ENCODE data around the gene CLUH. TPM values are rescaled to one million over a fixed set of nuclear protein-coding genes. Genes with fewer than 3 reads are reported as not detected.
"Not testable (repeated sequence)": the region's sequence is repeated elsewhere in the genome, so short reads cannot be mapped to it uniquely, and the experiment has no call there.

The CLUH gene
- total RNA-seq, 2 donors from 2014 or later, result 55.2 to 68.6 TPM

DNA sequence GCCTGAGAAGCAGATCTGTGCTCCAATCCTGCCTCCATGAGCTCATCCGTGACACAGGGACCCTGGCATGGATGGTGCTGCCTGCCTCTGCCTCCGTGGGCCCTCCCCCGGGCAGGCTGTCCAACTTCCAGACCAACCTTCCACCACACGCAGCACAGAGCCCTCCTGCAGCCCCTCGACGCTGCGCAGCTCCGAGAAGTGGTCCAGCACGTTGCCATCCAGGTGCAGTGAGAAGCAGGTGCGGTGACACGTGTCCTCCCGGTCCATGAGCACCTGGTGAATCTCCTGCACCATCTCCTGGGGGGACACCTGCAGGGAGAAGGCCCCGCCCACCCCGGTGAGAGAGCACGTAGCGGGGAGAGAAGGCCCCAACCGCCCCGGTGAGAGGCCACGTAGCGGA lies 8.4 kb downstream of the CLUH start:
- ATAC-seq (no peak), DNase-seq (no peak)
- Mint-ChIP-seq H3K4me1 (peaks cover 10% of the 10 kb centered on the region), H3K4me3 (no peak overlapping the region), H3K27me3 (no peaks in the 10 kb centered on the region), H3K27ac (no peak overlapping the region), H3K36me3 (ENCODE audit: low read depth) (no peaks in the 10 kb centered on the region)
- H3K9me3 ChIP-seq (ENCODE audit: control insufficient read depth, low read length, poor library complexity, severe bottlenecking), result no peaks in the 10 kb centered on the region

DNA sequence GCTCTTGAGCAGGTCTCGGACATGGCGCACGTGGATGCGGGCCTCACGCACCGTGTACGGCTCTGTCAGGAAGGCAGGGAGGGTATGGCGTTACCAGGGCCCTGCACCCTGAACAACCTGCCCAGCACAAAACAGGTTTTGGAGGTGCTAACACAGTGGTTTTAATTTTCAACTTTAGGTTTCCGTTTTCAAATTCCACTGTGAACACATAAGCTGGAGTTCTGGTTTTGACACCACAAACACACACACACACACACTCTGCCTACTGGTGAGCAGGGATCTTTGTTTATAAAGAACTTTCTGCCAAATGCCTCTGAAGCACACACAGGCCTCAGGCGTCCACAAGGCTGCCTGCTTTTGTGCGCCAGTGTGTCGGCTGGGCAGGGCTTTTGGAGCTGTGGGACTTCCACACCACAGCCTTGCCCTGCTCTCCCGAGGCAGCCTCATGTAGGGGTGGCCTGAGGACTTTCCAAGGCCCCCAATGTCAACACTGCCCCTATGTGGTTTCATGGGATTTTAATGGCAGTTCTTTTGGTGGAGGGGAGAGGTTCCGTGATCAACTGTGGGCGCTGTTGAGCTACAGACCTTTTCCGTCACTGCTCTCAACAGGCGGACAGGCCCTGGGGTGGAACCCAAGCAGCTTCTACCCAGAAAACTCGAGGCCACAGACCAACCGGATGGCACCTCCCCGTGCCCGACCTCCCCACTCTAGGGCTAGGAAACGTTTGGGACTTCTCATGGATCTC lies 9.4 kb downstream of the CLUH start:
- H3K27me3 Mint-ChIP-seq, result no peaks in the 10 kb centered on the region
- H3K4me1 Mint-ChIP-seq, result peaks cover 8% of the 10 kb centered on the region
- DNase-seq (no peak), ATAC-seq (no peak)
- no peaks in the 10 kb centered on the region for H3K9me3 ChIP-seq (ENCODE audit: control insufficient read depth, low read length, poor library complexity, severe bottlenecking)
- no peak overlapping the region for H3K4me3 Mint-ChIP-seq
- no peaks in the 10 kb centered on the region for H3K36me3 Mint-ChIP-seq (ENCODE audit: low read depth)
- H3K27ac Mint-ChIP-seq, result no peak overlapping the region

DNA sequence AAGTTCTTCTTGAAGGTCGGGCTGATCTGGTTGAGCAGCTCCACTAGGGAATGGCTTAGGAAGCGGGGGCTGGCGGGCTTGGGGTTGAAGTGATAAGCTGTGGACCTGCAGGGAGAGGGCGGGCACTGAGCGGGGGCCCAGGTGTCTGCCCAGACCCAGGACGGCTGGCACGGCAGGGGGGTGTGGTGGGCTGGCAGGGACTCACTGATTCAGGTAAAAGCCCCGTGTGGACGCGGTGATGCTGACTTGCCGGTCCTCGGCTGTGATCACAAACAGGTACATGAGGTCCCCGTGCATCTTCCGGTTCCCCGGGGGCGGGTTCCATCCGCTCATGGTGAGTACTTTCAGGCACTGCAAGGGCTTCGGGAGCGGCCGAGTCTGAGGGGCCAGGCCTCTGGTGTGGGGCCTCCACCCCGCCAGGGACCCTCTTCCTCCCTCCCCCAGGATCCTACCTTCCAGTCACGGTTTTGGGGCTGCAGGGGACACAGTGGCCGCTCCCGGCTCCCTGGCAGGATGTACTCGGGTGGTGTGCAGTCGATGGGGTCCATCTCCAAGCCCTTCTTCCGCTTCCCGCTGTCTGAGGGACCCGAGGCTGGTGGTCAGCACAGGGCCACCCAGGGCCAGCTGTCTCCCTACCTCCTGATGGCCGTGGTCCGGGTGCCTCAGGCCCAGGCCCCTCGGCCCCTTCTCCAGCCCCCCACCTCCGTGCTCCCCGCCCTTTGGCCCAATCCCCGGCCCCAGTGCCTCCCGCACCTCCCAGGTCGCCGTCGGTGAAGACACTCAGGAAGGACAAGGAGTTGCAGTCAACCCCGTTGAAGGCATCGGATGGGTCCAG lies 10.2 kb downstream of the CLUH start:
- Mint-ChIP-seq H3K27ac (no peak overlapping the region), H3K36me3 (ENCODE audit: low read depth) (no peaks in the 10 kb centered on the region), H3K4me3 (no peak overlapping the region), H3K27me3 (no peaks in the 10 kb centered on the region), H3K4me1 (peaks cover 8% of the 10 kb centered on the region)
- ATAC-seq (no peak), DNase-seq (no peak)
- no peaks in the 10 kb centered on the region for H3K9me3 ChIP-seq (ENCODE audit: control insufficient read depth, low read length, poor library complexity, severe bottlenecking)

DNA sequence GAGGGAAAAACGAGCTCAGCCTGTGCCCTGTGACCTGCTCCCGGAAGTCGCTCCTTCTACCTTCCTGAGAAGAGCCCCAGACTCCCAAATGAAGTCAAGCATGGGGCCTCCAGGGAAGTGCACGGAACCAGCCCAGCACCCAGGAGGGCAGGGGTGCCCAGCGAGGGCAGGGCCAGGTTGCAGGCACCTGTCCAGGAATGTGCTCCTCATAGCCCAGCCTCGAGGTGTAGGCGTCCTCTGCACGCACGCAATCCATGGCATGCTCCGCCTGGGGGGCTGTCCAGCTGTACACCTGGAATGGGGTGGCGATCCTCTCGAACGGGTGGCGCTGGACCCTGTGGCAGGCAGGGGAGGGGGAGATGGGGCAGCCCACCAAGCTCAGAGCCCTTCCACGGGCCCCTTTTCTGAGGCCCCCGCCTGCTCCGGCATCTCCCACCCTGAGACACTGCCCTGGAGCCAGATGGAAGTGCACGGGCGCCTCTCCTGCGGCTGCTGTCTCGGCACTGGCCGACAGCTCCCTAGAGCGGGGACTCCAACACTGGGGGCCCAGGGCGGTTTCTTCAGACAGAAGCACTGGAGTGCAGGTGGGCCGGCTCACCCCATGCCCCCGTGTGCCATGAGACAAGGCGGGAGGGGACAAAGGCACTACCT lies 10.9 kb downstream of the CLUH start:
- Mint-ChIP-seq H3K27ac (no peak overlapping the region), H3K4me1 (peaks cover 6% of the 10 kb centered on the region), H3K4me3 (no peak overlapping the region), H3K27me3 (no peaks in the 10 kb centered on the region), H3K36me3 (ENCODE audit: low read depth) (no peaks in the 10 kb centered on the region)
- ATAC-seq (no peak), DNase-seq (no peak)
- H3K9me3 ChIP-seq (ENCODE audit: control insufficient read depth, low read length, poor library complexity, severe bottlenecking), result no peaks in the 10 kb centered on the region

DNA sequence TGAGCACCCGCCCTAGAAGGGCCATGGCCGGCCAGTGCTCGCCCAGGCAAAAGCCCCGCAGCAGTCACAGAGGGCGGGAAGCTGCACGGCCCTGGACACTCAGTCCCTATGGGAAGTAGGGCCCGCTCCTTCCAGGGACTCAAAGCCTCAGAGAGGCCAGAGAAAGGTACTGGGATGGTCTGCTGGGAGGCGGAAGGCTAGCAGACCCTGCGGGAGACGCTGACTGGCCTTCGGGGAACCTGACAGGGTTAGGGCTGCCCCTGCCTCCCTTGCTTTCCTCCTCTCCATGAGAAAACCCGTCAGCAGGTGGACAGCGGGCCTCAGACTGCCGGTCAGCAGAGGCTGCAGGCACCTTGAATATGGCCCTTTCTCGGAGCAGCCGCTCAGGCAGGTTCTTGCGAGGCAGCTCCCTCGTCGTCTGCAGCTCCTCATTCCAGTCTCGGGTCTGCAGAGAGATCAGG lies 11.5 kb downstream of the CLUH start:
- no peak overlapping the region for H3K4me3 Mint-ChIP-seq
- H3K27me3 Mint-ChIP-seq, result no peaks in the 10 kb centered on the region
- no peaks in the 10 kb centered on the region for H3K9me3 ChIP-seq (ENCODE audit: control insufficient read depth, low read length, poor library complexity, severe bottlenecking)
- H3K36me3 Mint-ChIP-seq (ENCODE audit: low read depth), result no peaks in the 10 kb centered on the region
- no peak for DNase-seq
- H3K4me1 Mint-ChIP-seq, result peaks cover 2% of the 10 kb centered on the region
- H3K27ac Mint-ChIP-seq, result no peak overlapping the region
- no peak for ATAC-seq

DNA sequence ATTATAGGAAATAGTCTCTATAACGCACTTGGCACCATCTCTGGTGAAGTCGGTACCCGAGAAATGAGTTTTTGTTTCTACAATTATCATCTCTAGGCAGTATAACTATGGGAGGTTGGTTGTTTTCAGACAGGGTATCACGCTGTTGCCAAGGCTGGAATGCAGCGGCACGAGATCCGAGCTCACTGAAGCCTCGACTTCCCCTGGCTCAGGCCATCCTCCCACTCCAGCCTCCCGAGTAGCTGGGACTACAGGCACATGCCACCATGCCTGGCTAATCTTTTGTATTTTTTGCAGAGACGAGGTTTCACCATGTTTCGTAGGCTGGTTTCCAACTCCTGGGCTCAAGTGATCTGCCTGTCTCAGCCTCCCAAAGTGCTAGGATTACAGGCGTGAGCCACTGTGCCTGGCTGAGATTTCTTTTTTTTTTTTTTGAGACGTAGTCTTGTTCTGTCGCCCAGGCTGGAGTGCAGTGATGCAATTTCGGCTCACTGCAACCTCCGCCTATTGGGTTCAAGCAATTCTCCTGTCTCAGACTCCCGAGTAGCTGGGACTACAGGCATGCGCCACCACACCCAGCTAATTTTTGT lies 12.3 kb downstream of the CLUH start:
- H3K27ac Mint-ChIP-seq; ATAC-seq; H3K36me3 Mint-ChIP-seq (ENCODE audit: low read depth); DNase-seq; H3K9me3 ChIP-seq (ENCODE audit: control insufficient read depth, low read length, poor library complexity, severe bottlenecking); H3K27me3 Mint-ChIP-seq; H3K4me1 Mint-ChIP-seq; H3K4me3 Mint-ChIP-seq: not testable (repeated sequence)

DNA sequence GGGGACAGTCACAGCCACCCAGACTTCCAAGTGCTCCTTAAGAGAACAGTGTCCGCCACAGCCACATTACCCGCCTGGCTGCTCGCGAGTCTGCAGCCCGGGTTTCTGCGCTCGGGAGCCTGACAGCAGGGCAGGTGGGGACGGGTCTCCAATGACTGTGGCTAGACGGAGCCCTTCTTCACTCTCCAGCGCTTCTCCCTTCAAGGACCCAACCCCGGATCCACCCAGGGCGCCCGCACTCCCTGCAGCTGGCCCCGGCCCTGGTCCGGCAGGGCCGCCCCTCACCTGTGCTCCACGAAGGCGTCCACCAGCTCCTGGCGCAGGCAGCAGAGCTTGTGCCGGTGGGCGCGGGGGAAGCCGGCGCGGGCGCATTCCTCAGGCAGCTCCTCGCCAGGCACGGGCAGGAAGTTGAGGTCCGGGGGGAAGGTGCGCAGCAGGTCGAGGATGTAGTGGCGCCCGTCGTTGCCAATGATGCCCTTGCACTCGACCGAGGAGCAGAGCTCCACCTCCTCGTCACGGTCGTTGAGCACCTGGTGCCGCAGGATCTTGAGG lies 13.9 kb downstream of the CLUH start:
- Mint-ChIP-seq H3K36me3 (ENCODE audit: low read depth) (no peaks in the 10 kb centered on the region), H3K27ac (no peak overlapping the region), H3K4me3 (no peak overlapping the region), H3K4me1 (no peaks in the 10 kb centered on the region), H3K27me3 (no peaks in the 10 kb centered on the region)
- ATAC-seq, result no peak
- H3K9me3 ChIP-seq (ENCODE audit: control insufficient read depth, low read length, poor library complexity, severe bottlenecking), result no peaks in the 10 kb centered on the region
- peak in 1 of 3 donors; percentile 3 for DNase-seq

DNA sequence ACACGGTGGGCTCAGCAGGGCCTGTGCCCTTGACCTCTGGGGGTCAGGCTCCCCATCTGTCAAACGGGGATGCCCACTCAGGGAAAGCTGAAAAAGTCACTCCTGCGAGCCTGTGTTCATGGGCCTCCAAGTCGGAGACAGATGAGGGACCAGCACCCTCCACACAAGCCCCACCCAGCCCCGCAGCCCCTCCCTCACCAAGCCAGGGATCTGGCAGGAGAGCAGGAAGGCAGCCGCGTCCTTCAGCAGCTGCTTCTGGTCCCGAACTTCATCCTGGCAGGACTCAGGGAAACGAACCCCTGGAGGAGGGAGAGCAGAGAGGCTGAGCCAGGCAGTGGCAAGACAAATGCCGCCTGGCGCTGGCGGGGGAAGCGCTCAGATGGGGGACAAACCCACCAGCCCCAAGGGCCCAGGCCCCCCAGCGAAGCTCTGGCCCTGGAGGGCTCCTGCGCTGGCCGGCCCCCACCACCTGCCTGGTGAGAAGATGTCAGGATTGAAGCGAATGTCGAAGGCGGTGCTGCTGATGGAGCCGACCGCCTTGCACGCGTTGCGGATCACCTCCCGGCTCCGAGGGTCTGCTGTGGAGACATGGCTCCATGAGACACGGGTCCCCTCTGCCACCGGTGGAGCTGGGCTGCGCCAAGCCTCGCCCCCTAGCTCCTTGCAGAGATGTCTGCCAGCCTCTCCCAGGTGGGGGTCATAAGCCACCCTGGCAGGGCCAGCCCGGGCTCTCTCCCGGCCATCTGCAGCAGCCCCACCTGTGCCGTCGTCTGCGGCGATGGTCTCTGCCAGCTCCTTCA lies 15.4 kb downstream of the CLUH start:
- H3K4me3 Mint-ChIP-seq, result no peak overlapping the region
- no peak overlapping the region for H3K27ac Mint-ChIP-seq
- H3K27me3 Mint-ChIP-seq, result no peaks in the 10 kb centered on the region
- no peaks in the 10 kb centered on the region for H3K4me1 Mint-ChIP-seq
- DNase-seq, result no peak
- no peaks in the 10 kb centered on the region for H3K9me3 ChIP-seq (ENCODE audit: control insufficient read depth, low read length, poor library complexity, severe bottlenecking)
- no peaks in the 10 kb centered on the region for H3K36me3 Mint-ChIP-seq (ENCODE audit: low read depth)
- no peak for ATAC-seq

DNA sequence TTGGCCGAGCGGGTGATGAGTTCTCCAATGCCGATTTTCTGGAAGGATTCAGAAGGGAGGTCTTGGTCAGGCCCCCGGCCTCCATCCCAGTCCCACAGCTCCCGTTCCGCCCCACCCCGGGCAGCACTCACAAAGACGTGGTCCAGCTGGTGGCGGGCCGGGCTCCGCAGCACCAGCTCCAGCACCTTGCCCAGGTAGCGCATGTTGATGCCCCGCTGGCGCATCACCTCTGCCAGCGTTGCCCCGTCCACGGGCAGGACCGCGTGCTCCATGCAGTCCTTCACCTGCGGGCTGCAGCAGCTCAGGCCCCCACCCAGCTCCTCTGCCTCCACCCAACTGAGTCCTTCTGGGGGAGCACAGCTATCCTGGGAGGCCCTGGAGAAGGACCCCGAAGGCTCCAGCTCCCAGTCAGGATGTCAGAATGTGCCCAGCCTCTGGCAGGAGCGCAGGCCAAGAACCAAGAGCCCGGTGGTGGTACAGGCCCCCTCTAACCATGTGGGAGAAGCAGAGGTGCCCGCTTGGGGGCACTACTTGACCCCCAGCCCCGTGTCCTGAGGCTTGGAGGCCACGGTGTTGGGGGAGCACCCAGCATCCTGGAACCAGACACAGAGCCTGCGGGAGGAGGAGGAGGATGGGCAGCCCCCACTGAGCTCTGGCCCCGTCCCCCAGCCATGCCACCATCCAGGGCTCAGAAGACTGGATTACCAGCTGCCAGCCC lies 16.2 kb downstream of the CLUH start:
- ATAC-seq (no peak), DNase-seq (no peak)
- Mint-ChIP-seq H3K27ac (no peak overlapping the region), H3K27me3 (no peaks in the 10 kb centered on the region), H3K4me3 (no peak overlapping the region), H3K36me3 (ENCODE audit: low read depth) (no peaks in the 10 kb centered on the region), H3K4me1 (no peaks in the 10 kb centered on the region)
- no peaks in the 10 kb centered on the region for H3K9me3 ChIP-seq (ENCODE audit: control insufficient read depth, low read length, poor library complexity, severe bottlenecking)

DNA sequence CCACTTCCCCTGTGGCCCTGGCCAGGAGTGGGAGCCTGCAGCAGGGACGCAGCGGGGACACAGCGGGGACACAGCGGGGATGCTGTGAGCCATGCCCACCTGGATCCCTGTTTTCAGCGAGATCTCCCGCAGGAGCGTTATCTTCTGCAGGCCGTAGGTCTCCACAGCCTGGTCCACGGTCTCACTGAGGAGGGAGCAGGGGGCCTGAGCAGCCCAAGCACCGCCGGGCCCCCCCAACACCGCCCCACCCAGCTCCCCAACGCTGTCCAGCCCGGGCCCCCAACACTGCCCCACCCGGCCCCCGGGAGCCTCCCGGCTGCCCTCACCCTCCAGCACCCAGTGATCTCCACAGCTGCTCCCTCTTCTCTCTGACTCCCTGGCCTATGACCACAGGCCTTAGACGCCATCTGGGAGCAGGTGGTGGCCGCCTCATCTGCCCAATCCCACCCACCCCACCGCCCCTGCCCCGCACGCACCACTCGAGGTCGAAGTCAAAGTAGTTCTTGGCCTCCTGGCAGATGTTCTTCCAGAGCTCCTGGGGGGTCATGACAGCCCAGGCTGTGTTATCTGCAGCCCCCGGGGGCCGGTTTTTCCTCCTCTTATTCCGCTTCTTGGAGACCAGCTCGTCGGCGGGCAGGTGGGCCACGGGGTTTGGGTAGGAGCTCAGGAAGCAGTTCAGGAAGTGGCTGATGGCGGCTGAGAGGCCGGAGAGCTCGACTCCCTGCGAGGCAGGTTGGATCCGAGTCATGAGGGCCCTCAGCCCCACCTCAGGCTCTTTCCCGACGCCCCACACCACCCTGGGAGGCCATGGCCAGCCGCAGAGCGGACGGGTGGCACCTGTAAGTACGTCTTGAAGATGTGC lies 17.0 kb downstream of the CLUH start:
- no peak for ATAC-seq
- Mint-ChIP-seq H3K27ac (no peak overlapping the region), H3K4me3 (no peak overlapping the region), H3K4me1 (no peaks in the 10 kb centered on the region), H3K27me3 (no peaks in the 10 kb centered on the region), H3K36me3 (ENCODE audit: low read depth) (no peaks in the 10 kb centered on the region)
- H3K9me3 ChIP-seq (ENCODE audit: control insufficient read depth, low read length, poor library complexity, severe bottlenecking), result no peaks in the 10 kb centered on the region
- DNase-seq, result no peak

DNA sequence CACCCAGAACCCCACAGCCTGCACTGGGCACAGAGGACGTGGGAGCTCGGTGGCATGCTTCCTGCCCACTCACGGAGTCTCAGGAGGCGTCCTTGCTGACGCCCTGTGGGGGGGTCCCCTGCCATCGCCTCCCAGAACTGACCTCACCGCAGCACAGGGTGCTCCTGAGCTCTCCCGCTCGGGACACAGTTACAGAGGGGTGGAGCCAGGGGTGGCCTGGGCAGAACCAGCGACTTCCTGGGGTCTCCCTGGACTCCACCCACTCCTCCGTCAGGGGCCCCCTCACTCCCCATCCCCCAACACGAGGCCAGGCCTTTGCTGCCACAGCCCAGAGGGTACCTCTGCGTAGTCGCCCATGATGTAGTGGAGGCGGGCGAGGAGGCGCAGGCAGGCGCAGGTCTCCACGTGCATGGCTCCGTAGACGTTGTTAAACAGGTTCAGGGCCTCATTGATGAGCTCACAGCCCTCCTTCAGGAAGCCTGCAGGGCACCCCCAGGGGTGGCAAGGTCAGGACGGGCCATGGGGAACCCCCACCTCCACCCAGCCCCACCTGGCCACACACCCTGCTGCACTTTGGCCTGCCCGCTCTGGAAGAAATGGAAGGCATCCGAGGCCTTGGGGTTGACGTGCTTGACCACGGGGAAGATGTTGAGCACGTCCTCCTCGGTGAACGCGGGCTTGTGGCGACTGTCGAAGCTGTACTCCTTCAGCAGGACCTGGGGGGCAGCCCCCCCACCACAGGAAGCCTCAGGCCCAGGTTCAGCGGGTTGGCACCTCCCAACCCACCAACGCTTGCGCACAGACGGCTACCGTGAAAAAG lies 17.8 kb downstream of the CLUH start:
- peaks cover 4% of the 10 kb centered on the region for H3K4me1 Mint-ChIP-seq
- no peaks in the 10 kb centered on the region for H3K9me3 ChIP-seq (ENCODE audit: control insufficient read depth, low read length, poor library complexity, severe bottlenecking)
- H3K27me3 Mint-ChIP-seq, result no peaks in the 10 kb centered on the region
- no peak overlapping the region for H3K27ac Mint-ChIP-seq
- no peaks in the 10 kb centered on the region for H3K36me3 Mint-ChIP-seq (ENCODE audit: low read depth)
- ATAC-seq (no peak), DNase-seq (no peak)
- H3K4me3 Mint-ChIP-seq, result no peak overlapping the region
